KMS-11 (cell line): ENCODE results near the gene PPP2R3A.
A peak's percentile ranks its signal among the peaks of the same experiment; 100 is the strongest.

ENCODE experiments used
- H2AFZ ChIP-seq: fragments of 200-600 bp; sonication (generic); 2 replicates; pipeline ENCODE4 v1.6.1; 2016; ENCODE audit warnings: antibody characterized with exemption, mixed run types, low read depth
- H3K27ac ChIP-seq: fragments of 200-600 bp; sonication (generic); 2 replicates; pipeline ENCODE4 v1.6.1; 2016; ENCODE audit warnings: mild to moderate bottlenecking, mixed run types
- H3K27me3 ChIP-seq: fragments of 200-600 bp; sonication (generic); 2 replicates; pipeline ENCODE4 v1.6.1; 2017; ENCODE audit warnings: mild to moderate bottlenecking, low read depth, mixed run types, moderate library complexity; ENCODE audit not compliant: insufficient read depth
- H3K36me3 ChIP-seq: fragments of 200-600 bp; sonication (generic); 2 replicates; pipeline ENCODE4 v1.6.1; 2017; ENCODE audit warnings: mild to moderate bottlenecking, mixed run types; ENCODE audit not compliant: insufficient read depth
- H3K4me1 ChIP-seq: fragments of 200-600 bp; sonication (generic); 2 replicates; pipeline ENCODE4 v1.6.1; 2016; ENCODE audit warnings: mild to moderate bottlenecking, low read depth, mixed run types; ENCODE audit not compliant: poor library complexity, severe bottlenecking
- H3K4me2 ChIP-seq: fragments of 200-600 bp; sonication (generic); 2 replicates; pipeline ENCODE4 v1.7.0; 2016; ENCODE audit warnings: mild to moderate bottlenecking, mixed run types
- H3K4me3 ChIP-seq: fragments of 200-600 bp; sonication (generic); IDR thresholded peaks from 2 replicates; pipeline ENCODE4 v1.6.1; 2017; ENCODE audit warnings: low read depth, low read length, mixed read lengths; ENCODE audit not compliant: insufficient read depth
- H3K79me2 ChIP-seq: fragments of 200-600 bp; sonication (generic); 2 replicates; pipeline ENCODE4 v1.6.1; 2016; ENCODE audit warnings: low read depth, mixed run types; ENCODE audit not compliant: insufficient read depth
- H3K9ac ChIP-seq: fragments of 200-600 bp; sonication (generic); 2 replicates; pipeline ENCODE4 v1.6.1; 2016; ENCODE audit warnings: mild to moderate bottlenecking, mixed run types
- H4K20me1 ChIP-seq: fragments of 200-600 bp; sonication (generic); 2 replicates; pipeline ENCODE4 v1.6.1; 2016; ENCODE audit warnings: mild to moderate bottlenecking, mixed run types; ENCODE audit not compliant: insufficient read depth
- TF ChIP-seq, protein P1 (sequence below): fragments of 200-600 bp; sonication (generic); conservative IDR thresholded peaks from 2 replicates; pipeline ENCODE4 v1.6.1; 2017; ENCODE audit warnings: low read depth, mild to moderate bottlenecking, antibody characterized with exemption, low read length, moderate library complexity, mixed read lengths

PPP2R3A gene

DNA sequence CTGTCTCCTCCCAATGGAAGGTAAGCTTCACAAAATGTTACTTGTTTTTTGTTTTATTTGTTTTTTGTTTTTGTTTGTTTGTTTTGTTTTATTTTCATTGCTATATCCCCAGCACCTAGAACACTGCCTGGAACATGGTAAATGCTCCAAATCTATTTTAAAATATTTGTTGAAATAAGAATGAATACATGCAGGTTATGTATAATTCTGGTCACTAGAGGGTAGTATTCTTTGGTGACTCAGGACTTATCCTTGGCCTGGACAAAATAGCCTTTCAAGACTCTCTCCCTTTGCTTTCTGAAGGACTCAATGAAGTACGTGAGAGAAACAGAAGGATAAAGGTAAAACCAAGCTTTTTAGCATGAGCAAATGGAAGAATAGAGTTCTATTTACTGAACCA lies 46.9 kb upstream of the PPP2R3A start:
- Histone ChIP-seq H3K79me2 (no peaks in the 10 kb centered on the region), H3K36me3 (no peaks in the 10 kb centered on the region), H3K4me3 (no peak overlapping the region), H3K9ac (no peak overlapping the region), H2AFZ (no peak overlapping the region), H3K4me1 (no peaks in the 10 kb centered on the region), H4K20me1 (no peaks in the 10 kb centered on the region), H3K4me2 (no peak overlapping the region), H3K27ac (no peak overlapping the region), H3K27me3 (no peaks in the 10 kb centered on the region)
- TF ChIP-seq, protein P1, sequence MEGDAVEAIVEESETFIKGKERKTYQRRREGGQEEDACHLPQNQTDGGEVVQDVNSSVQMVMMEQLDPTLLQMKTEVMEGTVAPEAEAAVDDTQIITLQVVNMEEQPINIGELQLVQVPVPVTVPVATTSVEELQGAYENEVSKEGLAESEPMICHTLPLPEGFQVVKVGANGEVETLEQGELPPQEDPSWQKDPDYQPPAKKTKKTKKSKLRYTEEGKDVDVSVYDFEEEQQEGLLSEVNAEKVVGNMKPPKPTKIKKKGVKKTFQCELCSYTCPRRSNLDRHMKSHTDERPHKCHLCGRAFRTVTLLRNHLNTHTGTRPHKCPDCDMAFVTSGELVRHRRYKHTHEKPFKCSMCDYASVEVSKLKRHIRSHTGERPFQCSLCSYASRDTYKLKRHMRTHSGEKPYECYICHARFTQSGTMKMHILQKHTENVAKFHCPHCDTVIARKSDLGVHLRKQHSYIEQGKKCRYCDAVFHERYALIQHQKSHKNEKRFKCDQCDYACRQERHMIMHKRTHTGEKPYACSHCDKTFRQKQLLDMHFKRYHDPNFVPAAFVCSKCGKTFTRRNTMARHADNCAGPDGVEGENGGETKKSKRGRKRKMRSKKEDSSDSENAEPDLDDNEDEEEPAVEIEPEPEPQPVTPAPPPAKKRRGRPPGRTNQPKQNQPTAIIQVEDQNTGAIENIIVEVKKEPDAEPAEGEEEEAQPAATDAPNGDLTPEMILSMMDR, result peak; percentile 46; the same call in 1 of the 2 replicates

DNA sequence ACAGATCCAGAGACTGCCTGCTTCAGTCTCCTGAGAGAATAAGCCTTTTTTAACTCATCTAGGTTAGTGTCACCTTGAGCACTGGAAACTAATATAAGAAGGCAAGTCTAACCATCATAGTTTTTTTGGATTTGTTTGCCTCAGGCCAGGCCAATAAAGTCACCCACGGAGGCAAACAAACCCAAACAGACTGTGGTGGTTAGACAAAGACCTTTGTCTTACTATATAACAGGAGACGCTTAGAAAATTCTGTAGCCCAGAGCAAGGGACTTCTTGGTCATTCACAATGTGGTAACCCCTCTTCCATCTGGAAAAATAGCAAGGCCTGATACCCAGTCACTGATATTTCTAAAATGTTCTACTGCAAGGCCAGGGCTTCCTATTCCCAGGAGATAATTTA lies 45.3 kb upstream of the PPP2R3A start:
- Histone ChIP-seq H3K4me2 (no peak overlapping the region), H3K27me3 (no peaks in the 10 kb centered on the region), H3K36me3 (no peaks in the 10 kb centered on the region), H3K9ac (no peak overlapping the region), H3K4me1 (no peaks in the 10 kb centered on the region), H3K27ac (no peak overlapping the region), H2AFZ (no peak overlapping the region), H4K20me1 (no peaks in the 10 kb centered on the region), H3K4me3 (no peak overlapping the region), H3K79me2 (no peaks in the 10 kb centered on the region)
- TF ChIP-seq, protein P1, result no peak

DNA sequence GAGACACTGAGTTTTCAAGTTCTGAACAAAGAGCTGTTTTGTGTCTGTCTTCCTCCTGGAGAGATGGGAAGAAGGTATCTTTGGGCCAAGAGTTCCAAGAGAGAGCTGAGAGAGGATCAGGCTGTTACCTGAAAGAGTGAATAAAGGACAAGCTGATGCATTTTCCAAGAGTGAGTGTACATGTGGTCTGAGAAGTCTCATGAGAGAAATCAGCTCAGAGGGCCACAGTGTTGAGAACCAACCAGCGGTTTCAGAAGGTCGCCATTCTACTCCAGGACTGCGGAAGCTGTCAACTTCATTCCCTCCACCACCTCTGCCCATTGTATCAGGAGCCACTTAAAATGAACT lies 42.7 kb upstream of the PPP2R3A start:
- H2AFZ ChIP-seq, result no peak overlapping the region
- no peaks in the 10 kb centered on the region for H3K36me3 ChIP-seq
- no peak overlapping the region for H3K4me2 ChIP-seq
- no peaks in the 10 kb centered on the region for H3K79me2 ChIP-seq
- TF ChIP-seq, protein P1, result no peak
- no peaks in the 10 kb centered on the region for H4K20me1 ChIP-seq
- no peaks in the 10 kb centered on the region for H3K27me3 ChIP-seq
- no peaks in the 10 kb centered on the region for H3K4me1 ChIP-seq
- H3K27ac ChIP-seq, result no peak overlapping the region
- H3K4me3 ChIP-seq, result no peak overlapping the region
- H3K9ac ChIP-seq, result no peak overlapping the region

DNA sequence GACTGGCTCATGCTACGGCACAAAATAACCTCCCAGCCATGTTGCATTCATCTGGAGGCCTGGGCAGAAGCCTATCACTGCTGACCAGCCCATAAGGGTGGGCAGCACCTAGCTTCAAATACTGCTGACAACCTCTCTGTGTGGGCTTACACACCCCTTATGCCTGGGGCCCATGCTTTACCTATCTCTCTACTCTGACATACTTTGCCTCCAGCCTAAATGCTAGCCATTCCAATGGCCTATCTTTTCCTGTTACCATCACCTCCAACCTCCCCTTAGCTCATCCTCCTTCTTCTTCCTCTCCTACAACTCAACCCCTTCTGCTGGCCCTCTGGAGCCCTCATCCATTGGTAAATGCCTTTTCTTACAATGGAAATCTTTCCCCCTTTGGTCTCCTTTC lies 41.0 kb upstream of the PPP2R3A start:
- Histone ChIP-seq H3K79me2 (no peaks in the 10 kb centered on the region), H3K36me3 (no peaks in the 10 kb centered on the region), H2AFZ (no peak overlapping the region), H4K20me1 (no peaks in the 10 kb centered on the region), H3K4me3 (no peak overlapping the region), H3K4me2 (no peak overlapping the region), H3K27me3 (no peaks in the 10 kb centered on the region), H3K27ac (no peak overlapping the region), H3K9ac (no peak overlapping the region), H3K4me1 (no peaks in the 10 kb centered on the region)
- TF ChIP-seq, protein P1, result no peak

DNA sequence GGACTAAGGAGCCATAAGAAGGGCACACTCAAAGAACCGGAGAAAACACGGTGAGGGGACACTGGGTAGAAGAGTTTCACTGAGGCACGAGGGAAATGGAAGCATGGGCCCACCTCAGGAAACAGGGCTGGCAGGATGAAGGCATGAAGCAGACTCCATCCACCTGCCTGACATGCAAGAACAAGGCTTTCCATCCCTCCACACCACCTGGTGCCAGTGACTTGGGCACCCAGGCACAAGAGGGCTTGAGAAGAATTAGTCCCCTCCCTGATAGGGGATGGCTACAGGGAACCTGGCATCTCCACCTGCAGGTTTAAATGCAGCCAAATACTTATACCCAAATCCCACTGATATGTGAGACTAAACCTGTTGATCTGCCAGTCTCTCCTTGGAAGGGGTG lies 38.9 kb upstream of the PPP2R3A start:
- Histone ChIP-seq H3K4me2 (no peak overlapping the region), H3K79me2 (no peaks in the 10 kb centered on the region), H4K20me1 (no peaks in the 10 kb centered on the region), H3K27ac (no peak overlapping the region), H3K9ac (no peak overlapping the region), H3K4me1 (no peaks in the 10 kb centered on the region), H3K27me3 (no peaks in the 10 kb centered on the region), H3K4me3 (no peak overlapping the region), H2AFZ (no peak overlapping the region), H3K36me3 (no peaks in the 10 kb centered on the region)
- TF ChIP-seq, protein P1, result no peak
